Mesothelial cell of epicardium (in vitro differentiated cells): ENCODE data around the gene TSGA10. TPM values are rescaled to one million over a fixed set of nuclear protein-coding genes. Genes with fewer than 3 reads are reported as not detected.
"Not testable (repeated sequence)": the region's sequence is repeated elsewhere in the genome, so short reads cannot be mapped to it uniquely, and the experiment has no call there.

Experiments
- DNase-seq, 2 experiments: peaks; one replicate each; pipeline ENCODE4 v3.0.0; 2021; ENCODE audit warnings: low spot score in 2 of 2; ENCODE audit not compliant: unreplicated experiment in 2 of 2
- H3K27ac Mint-ChIP-seq: 2 replicates; pipeline ENCODE4 v1.8.0; 2021; ENCODE audit warnings: mixed read lengths
- H3K27me3 Mint-ChIP-seq: 2 replicates; pipeline ENCODE4 v1.8.0; 2021; ENCODE audit warnings: low read depth, mixed read lengths
- H3K36me3 Mint-ChIP-seq: 2 replicates; pipeline ENCODE4 v1.8.0; 2021; ENCODE audit warnings: mixed read lengths
- H3K4me1 Mint-ChIP-seq: 2 replicates; pipeline ENCODE4 v1.8.0; 2021; ENCODE audit warnings: mixed read lengths
- H3K4me3 Mint-ChIP-seq: 2 replicates; pipeline ENCODE4 v1.8.0; 2021; ENCODE audit warnings: mild to moderate bottlenecking, moderate library complexity, mixed read lengths
- H3K9me3 Mint-ChIP-seq: 2 replicates; pipeline ENCODE4 v1.8.0; 2021; ENCODE audit warnings: mixed read lengths
- total RNA-seq: library from RNA; stranded (reverse); gene quantifications from 3 replicates; pipeline ENCODE4 v1.2.1, GENCODE V29; 2021
- TF ChIP-seq, protein P1 (sequence below): fragments of 200-600 bp; sonication (generic); IDR thresholded peaks from one replicate; pipeline ENCODE4 v1.5.0; 2021; ENCODE audit warnings: antibody characterized with exemption; ENCODE audit not compliant: unreplicated experiment

The TSGA10 gene
- total RNA-seq, 1 donor from 2014 or later: 11.3 TPM

DNA sequence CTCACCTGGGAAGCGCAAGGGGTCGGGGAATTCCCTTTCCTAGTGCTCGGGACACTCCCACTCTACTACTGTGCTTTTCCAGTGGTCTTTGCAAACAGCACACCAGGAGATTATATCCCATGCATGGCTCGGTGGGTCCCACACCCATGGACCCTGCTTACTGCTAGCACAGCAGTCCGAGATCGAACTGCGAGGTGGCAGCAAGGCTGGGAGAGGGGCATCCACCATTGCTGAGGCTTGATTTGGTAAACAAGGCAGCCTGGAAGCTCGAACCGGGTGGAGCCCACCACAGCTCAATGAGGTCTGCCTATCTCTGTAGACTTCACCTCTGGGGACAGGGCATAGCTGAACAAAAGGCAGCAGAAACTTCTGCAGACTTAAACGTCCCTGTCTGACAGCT, 154.0 kb downstream of the TSGA10 start:
- TF ChIP-seq, protein P1, sequence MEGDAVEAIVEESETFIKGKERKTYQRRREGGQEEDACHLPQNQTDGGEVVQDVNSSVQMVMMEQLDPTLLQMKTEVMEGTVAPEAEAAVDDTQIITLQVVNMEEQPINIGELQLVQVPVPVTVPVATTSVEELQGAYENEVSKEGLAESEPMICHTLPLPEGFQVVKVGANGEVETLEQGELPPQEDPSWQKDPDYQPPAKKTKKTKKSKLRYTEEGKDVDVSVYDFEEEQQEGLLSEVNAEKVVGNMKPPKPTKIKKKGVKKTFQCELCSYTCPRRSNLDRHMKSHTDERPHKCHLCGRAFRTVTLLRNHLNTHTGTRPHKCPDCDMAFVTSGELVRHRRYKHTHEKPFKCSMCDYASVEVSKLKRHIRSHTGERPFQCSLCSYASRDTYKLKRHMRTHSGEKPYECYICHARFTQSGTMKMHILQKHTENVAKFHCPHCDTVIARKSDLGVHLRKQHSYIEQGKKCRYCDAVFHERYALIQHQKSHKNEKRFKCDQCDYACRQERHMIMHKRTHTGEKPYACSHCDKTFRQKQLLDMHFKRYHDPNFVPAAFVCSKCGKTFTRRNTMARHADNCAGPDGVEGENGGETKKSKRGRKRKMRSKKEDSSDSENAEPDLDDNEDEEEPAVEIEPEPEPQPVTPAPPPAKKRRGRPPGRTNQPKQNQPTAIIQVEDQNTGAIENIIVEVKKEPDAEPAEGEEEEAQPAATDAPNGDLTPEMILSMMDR: no peak
- no peak overlapping the region for H3K27ac Mint-ChIP-seq
- H3K4me1 Mint-ChIP-seq: no peaks in the 10 kb centered on the region
- no peaks in the 10 kb centered on the region for H3K36me3 Mint-ChIP-seq
- H3K9me3 Mint-ChIP-seq: peaks cover 26% of the 10 kb centered on the region
- no peak for DNase-seq
- H3K27me3 Mint-ChIP-seq: no peaks in the 10 kb centered on the region
- H3K4me3 Mint-ChIP-seq: no peak overlapping the region

DNA sequence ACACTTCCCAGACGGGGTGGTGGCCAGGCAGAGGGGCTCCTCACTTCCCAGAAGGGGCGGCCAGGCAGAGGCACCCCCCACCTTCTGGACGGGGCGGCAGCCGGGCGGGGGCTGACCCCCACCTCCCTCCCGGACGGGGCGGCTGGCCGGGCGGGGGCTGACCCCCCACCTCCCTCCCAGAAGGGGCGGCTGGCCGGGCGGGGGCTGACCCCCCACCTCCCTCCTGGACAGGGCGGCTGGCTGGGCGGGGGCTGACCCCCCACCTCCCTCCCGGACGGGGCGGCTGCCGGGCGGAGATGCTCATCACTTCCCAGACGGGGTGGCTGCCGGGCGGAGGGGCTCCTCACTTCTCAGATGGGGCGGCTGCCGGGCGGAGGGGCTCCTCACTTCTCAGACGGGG, 166.0 kb downstream of the TSGA10 start:
- H3K9me3 Mint-ChIP-seq: peaks cover 19% of the 10 kb centered on the region
- H3K4me1 Mint-ChIP-seq, H3K27me3 Mint-ChIP-seq, H3K27ac Mint-ChIP-seq, DNase-seq, H3K4me3 Mint-ChIP-seq, H3K36me3 Mint-ChIP-seq: not testable (repeated sequence)

DNA sequence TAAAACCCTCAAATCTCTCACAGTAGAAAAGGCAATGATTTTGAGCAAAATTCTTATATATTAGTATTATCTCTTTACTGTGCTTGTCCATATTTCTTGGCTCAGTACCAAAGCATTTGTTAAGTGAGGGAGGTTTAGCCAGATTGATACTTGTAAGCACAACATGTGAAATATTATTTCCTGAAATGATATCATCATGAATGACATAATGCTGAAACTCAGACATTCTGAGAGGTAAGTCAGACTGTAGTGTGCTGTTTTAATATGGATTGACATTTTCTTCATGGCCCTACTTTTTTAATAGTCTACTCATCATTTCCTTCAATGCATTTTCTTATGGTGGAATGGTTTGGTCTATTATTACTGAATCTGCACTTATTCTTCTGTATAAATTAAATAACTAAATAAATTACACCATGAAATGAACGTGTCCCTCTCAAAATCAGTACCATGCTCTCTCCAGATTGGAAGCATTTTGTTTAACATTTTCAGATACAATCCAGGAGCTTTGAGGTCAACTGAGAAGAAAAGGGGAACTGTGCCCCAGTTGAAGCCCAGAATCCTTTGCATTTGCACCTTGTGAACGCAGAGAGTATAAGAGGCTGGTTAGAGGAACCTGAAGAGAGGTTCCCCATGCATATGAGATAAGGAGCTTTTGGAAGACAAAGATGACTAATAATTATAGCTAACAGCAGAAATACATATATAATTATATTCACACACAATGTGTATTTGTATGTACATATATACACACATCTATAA, 168.7 kb downstream of the TSGA10 start:
- no peaks in the 10 kb centered on the region for H3K36me3 Mint-ChIP-seq
- H3K9me3 Mint-ChIP-seq: peaks cover 14% of the 10 kb centered on the region
- H3K27ac Mint-ChIP-seq: no peak overlapping the region
- DNase-seq: no peak
- H3K27me3 Mint-ChIP-seq: no peaks in the 10 kb centered on the region
- no peaks in the 10 kb centered on the region for H3K4me1 Mint-ChIP-seq
- H3K4me3 Mint-ChIP-seq: no peak overlapping the region
- TF ChIP-seq, protein P1: no peak

DNA sequence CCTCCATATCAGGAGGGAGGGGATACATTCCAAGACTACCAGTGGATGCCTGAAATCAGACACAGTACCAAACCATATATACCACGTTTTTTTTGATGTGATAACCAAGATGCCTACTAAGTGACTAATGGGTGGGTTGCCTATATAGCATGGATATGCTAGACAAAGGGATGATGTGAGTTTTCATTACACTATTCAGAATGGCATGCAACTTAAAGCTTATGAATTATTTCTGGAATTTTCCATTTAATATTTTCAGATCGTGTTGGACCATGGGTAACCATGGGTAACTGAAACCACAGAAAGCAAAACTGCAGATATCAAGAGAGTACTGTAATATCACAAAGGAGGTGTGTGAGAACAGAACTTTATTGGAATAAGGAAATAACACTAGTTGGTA, 179.1 kb downstream of the TSGA10 start:
- TF ChIP-seq, protein P1: no peak
- Mint-ChIP-seq H3K4me3 (no peak overlapping the region), H3K9me3 (peaks cover 68% of the 10 kb centered on the region), H3K4me1 (no peaks in the 10 kb centered on the region), H3K27ac (no peak overlapping the region), H3K27me3 (no peaks in the 10 kb centered on the region), H3K36me3 (no peaks in the 10 kb centered on the region)
- no peak for DNase-seq

DNA sequence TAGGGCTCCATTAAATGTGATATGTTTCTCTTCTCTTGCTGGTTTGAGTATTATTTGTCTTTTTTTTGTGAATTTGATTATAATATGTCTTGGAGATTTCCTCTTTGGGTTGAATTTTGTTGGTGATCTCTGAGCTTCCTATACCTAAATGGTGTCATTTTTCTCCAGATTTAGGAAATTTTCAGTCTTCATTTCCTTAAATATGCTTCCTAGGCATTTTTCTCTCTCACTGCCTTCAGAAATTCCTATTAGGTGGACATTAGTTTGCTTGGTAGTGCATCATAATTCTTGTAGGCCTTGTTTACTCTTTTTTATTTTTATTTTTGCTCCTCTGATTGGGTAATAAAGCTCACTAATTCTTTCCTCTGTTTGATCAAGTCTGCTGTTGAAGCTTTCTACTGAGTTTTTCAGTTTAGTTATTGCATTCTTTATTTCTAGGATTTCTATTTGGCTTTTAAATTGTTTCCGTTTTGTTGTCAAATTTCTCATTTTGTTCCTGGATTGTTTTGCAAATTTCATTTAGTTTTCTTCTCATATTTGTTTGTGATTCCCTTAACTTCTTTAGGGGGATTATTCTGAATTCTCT, 182.1 kb downstream of the TSGA10 start:
- peaks cover 76% of the 10 kb centered on the region for H3K9me3 Mint-ChIP-seq
- TF ChIP-seq, protein P1: no peak
- DNase-seq: no peak
- no peak overlapping the region for H3K27ac Mint-ChIP-seq
- H3K4me3 Mint-ChIP-seq: no peak overlapping the region
- no peaks in the 10 kb centered on the region for H3K27me3 Mint-ChIP-seq
- H3K36me3 Mint-ChIP-seq: no peaks in the 10 kb centered on the region
- no peaks in the 10 kb centered on the region for H3K4me1 Mint-ChIP-seq

DNA sequence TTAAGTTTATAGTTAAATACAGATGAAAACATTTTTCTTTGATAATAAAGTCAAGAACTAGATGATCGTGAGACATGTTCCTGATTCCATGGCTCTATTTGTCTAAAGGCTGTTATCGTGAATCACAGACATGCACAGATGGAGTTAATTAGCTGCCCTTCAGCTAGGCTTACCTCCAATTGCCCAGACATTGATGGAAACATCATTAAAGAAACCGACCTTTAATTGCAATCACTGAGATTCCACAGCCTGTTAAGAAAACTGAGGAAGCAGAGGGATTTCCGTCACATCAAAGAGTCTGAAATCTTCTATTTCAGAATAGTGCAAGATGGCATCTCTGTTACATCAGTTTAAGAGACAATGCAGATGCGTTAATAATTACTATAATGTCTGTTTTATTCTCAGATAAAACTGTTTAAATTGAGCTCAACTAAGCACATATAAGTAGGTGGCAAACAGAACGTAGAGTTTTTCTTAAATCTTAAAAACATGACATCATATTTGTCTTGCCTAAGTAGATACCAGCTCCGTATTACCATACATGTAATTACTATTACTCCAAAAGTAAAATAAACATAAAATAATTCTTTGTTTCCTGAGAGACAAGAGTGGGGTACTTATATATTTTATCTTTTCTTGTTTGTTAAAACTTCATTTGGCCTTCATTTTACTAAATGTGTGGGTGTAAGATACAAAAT, 194.8 kb downstream of the TSGA10 start:
- Mint-ChIP-seq H3K27me3 (peaks cover 30% of the 10 kb centered on the region), H3K9me3 (peaks cover 30% of the 10 kb centered on the region)
- TF ChIP-seq, protein P1: no peak

More for the DNA sequence above, 194.8 kb downstream of the TSGA10 start:
- H3K36me3 Mint-ChIP-seq: no peaks in the 10 kb centered on the region
- no peaks in the 10 kb centered on the region for H3K4me1 Mint-ChIP-seq
- H3K4me3 Mint-ChIP-seq: no peak overlapping the region
- DNase-seq: no peak
- H3K27ac Mint-ChIP-seq: no peak overlapping the region
